Liver (tissue), 9 donors: ENCODE results near the gene LPGAT1. TPM values are rescaled to one million over a fixed set of nuclear protein-coding genes. Genes with fewer than 3 reads are reported as not detected.

Experiments
- DNase-seq: peaks from one replicate; pipeline ENCODE4 v3.0.0-alpha.2; 2017; ENCODE audit warnings: low spot score
- H3K27ac ChIP-seq, 2 donors: one replicate each; pipeline ENCODE4 v1.7.0; 2013; ENCODE audit warnings: inconsistent platforms in 2 of 2, low read length in 2 of 2, control low read depth in 1 of 2, low read depth in 1 of 2, mild to moderate bottlenecking in 1 of 2
- H3K27me3 ChIP-seq, 4 donors: one replicate each; pipeline versions ENCODE4 v1.6.1 to v1.7.0; 2013; ENCODE audit warnings: low read length in 3 of 4, inconsistent platforms in 1 of 4, mild to moderate bottlenecking in 1 of 4, moderate library complexity in 1 of 4; ENCODE audit not compliant: control insufficient read depth in 4 of 4, insufficient read depth in 4 of 4
- H3K36me3 ChIP-seq, 4 donors: one replicate each; pipeline versions ENCODE4 v1.6.1 to v1.7.0; 2013; ENCODE audit warnings: low read length in 3 of 4, mild to moderate bottlenecking in 3 of 4, low read depth in 1 of 4, moderate library complexity in 1 of 4; ENCODE audit not compliant: control insufficient read depth in 4 of 4, insufficient read depth in 3 of 4
- H3K4me1 ChIP-seq, 4 donors: one replicate each; pipeline versions ENCODE4 v1.6.1 to v1.7.0; 2013; ENCODE audit warnings: low read length in 3 of 4, mild to moderate bottlenecking in 3 of 4, moderate library complexity in 1 of 4; ENCODE audit not compliant: control insufficient read depth in 4 of 4, insufficient read depth in 4 of 4
- H3K4me3 ChIP-seq, 3 donors: one replicate each; pipeline versions ENCODE4 v1.6.1 to v1.7.0; 2013; ENCODE audit warnings: low read length in 3 of 3, control low read depth in 1 of 3, low read depth in 1 of 3, mild to moderate bottlenecking in 1 of 3
- H3K9ac ChIP-seq, 2 donors: one replicate each; pipeline ENCODE4 v1.7.0; 2013; ENCODE audit warnings: low read length in 2 of 2, mild to moderate bottlenecking in 2 of 2, moderate library complexity in 2 of 2, control low read depth in 1 of 2, low read depth in 1 of 2
- H3K9me3 ChIP-seq, 4 donors: one replicate each; pipeline versions ENCODE4 v1.6.1 to v1.7.0; 2013; ENCODE audit warnings: low read length in 3 of 4; ENCODE audit not compliant: control insufficient read depth in 4 of 4
- FOXA2 ChIP-seq: IDR thresholded peaks from 2 replicates; pipeline ENCODE4 v1.6.1; 2016; ENCODE audit warnings: antibody characterized with exemption
- GABPA ChIP-seq, 2 donors: IDR thresholded peaks in 1 of 2; conservative IDR thresholded peaks in 1 of 2; 2 replicates each; pipeline ENCODE4 v1.6.1; 2016; ENCODE audit warnings: antibody characterized with exemption in 2 of 2, mild to moderate bottlenecking in 1 of 2, moderate library complexity in 1 of 2
- JUND ChIP-seq, 2 donors: IDR thresholded peaks; 2 replicates each; pipeline ENCODE4 v1.6.1; 2016; ENCODE audit warnings: antibody characterized with exemption in 2 of 2
- REST ChIP-seq: IDR thresholded peaks from 2 replicates; pipeline ENCODE4 v1.6.1; 2016; ENCODE audit warnings: antibody characterized with exemption, mild to moderate bottlenecking
- RXRA ChIP-seq, 2 donors: IDR thresholded peaks; 2 replicates each; pipeline ENCODE4 v1.6.1; 2017 to 2018; ENCODE audit warnings: antibody characterized with exemption in 2 of 2, mild to moderate bottlenecking in 1 of 2
- SP1 ChIP-seq: IDR thresholded peaks from 2 replicates; pipeline ENCODE4 v1.6.1; 2018; ENCODE audit warnings: antibody characterized with exemption, mild to moderate bottlenecking
- TAF1 ChIP-seq: conservative IDR thresholded peaks from 2 replicates; pipeline ENCODE4 v1.6.1; 2016; ENCODE audit warnings: antibody characterized with exemption, mild to moderate bottlenecking
- WGBS: extraction: QIAGEN DNeasy Blood & Tissue Kit; methylation state at CpG from one replicate; pipeline ENCODE4 v1.1.7; 2013; 5-methylcytosine and 5-hydroxymethylcytosine counted together
- polyA plus RNA-seq, 2 donors: library from polyadenylated mRNA; stranded (reverse) in 1 of 2; unstranded in 1 of 2; fragments of 200-250 nt in 1 of 2; fragments of >200 nt in 1 of 2; fragmentation: Nextera tagmentation in 1 of 2; extraction: Ambion mirVana in 1 of 2; gene quantifications; one replicate each; pipeline versions ENCODE4 v1.2.1 to v1.2.3, GENCODE V29; 2013 to 2015
- total RNA-seq, 2 donors: library from RNA; depleted of rRNA; stranded (reverse); fragments of >200 nt; gene quantifications; one replicate each; pipeline ENCODE4 v1.2.3, GENCODE V29; 2014
- TF ChIP-seq, protein P1 (sequence below): IDR thresholded peaks from 2 replicates; pipeline ENCODE4 v1.6.1; 2016; ENCODE audit warnings: antibody characterized with exemption
- TF ChIP-seq, protein P2 (sequence below): fragments of 150-350 bp; IDR thresholded peaks from 2 replicates; pipeline ENCODE4 v1.5.1; 2017; ENCODE audit warnings: improper control_type of control experiment, low read depth, low read length; ENCODE audit not compliant: missing input control
- TF ChIP-seq, protein P3 (sequence below): IDR thresholded peaks from 2 replicates; pipeline ENCODE4 v1.6.1; 2016; ENCODE audit warnings: antibody characterized with exemption
- TF ChIP-seq, protein P4 (sequence below): IDR thresholded peaks from 2 replicates; pipeline ENCODE4 v1.6.1; 2016; ENCODE audit warnings: antibody characterized with exemption
- donor health status: healthy.
- donor health status: healthy.
- donor health status: healthy.
- donor health status: healthy.
- donor health status: healthy.

The LPGAT1 gene
- total and polyA plus RNA-seq, 4 donors, result 11.6 to 53.8 (median 32.2) TPM

DNA sequence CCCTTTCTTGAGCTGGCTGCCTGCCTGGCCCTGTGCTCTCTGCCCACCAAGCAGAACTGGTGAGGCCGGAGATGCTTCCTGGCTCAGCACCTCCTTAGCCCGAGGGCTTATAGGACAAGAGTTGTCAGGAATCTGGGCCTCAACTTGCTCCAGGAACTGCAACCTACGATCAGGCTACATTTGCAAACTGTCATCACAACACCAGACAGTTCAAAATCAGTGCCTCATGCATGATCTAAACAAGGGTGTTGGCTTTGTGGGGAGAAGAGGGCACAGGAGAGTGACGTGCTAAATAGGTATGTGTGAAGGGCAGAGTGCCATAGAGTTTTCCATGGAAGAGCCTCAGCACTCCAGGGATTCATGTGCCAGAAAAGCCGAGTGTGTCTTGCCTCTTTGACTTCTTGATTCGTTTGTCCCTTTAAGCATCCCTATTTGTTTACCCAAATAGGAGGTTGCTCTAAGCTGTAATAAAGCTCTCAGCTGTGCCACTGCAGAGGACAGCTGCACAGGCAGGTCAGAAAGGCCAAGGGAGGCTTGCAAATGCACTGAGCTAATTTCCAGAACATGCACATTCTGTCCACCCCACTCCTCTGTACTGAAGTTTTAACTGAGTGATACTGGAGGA is 125.0 kb downstream of the LPGAT1 start:
- Histone ChIP-seq H3K4me3 (no peak overlapping the region), H3K9me3 (no peaks in the 10 kb centered on the region), H3K4me1 (no peaks in the 10 kb centered on the region), H3K27ac (no peak overlapping the region), H3K9ac (no peak overlapping the region), H3K27me3 (no peaks in the 10 kb centered on the region), H3K36me3 (no peaks in the 10 kb centered on the region)
- TF ChIP-seq, protein P1, sequence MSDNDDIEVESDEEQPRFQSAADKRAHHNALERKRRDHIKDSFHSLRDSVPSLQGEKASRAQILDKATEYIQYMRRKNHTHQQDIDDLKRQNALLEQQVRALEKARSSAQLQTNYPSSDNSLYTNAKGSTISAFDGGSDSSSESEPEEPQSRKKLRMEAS, result no peak
- TF ChIP-seq GABPA (IDR thresholded peaks at IDR 0.05 in 1 of 2, conservative IDR thresholded peaks at IDR 0.05 in 1 of 2), result no peak
- TF ChIP-seq RXRA (IDR thresholded peaks at IDR 0.05), result no peak
- 78% methylated on average over 6 of the region's 6 CpGs for WGBS
- DNase-seq, result no peak

DNA sequence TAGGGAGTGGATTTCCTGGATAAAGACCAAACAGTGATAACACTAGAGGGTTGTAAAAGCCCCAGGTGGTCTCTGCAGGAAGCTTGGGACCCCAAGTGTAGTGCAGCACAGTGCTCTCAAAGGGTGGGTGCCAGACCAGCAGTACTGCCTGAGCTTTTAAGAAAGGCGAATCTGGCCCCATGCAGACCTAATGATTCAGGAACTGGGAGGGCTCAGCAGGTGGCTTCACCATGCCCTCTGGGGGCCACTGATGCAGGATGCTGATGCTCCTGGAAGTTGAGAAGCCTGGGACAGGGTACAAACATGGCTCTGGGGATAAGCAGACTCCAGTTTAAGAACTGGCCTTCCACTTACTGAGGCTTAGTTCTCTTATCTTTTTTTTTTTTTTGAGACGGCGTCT is 126.0 kb downstream of the LPGAT1 start:
- TF ChIP-seq SP1 (no peak), RXRA (IDR thresholded peaks at IDR 0.05) (no peak)
- TF ChIP-seq, protein P1, result no peak
- TF ChIP-seq, protein P2, sequence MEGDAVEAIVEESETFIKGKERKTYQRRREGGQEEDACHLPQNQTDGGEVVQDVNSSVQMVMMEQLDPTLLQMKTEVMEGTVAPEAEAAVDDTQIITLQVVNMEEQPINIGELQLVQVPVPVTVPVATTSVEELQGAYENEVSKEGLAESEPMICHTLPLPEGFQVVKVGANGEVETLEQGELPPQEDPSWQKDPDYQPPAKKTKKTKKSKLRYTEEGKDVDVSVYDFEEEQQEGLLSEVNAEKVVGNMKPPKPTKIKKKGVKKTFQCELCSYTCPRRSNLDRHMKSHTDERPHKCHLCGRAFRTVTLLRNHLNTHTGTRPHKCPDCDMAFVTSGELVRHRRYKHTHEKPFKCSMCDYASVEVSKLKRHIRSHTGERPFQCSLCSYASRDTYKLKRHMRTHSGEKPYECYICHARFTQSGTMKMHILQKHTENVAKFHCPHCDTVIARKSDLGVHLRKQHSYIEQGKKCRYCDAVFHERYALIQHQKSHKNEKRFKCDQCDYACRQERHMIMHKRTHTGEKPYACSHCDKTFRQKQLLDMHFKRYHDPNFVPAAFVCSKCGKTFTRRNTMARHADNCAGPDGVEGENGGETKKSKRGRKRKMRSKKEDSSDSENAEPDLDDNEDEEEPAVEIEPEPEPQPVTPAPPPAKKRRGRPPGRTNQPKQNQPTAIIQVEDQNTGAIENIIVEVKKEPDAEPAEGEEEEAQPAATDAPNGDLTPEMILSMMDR, result no peak
- Histone ChIP-seq H3K4me3 (no peak overlapping the region), H3K36me3 (no peaks in the 10 kb centered on the region), H3K9me3 (no peaks in the 10 kb centered on the region), H3K27me3 (no peaks in the 10 kb centered on the region), H3K27ac (no peak overlapping the region), H3K4me1 (no peaks in the 10 kb centered on the region), H3K9ac (no peak overlapping the region)
- no peak for DNase-seq
- 91% methylated on average over 3 of the region's 3 CpGs for WGBS

DNA sequence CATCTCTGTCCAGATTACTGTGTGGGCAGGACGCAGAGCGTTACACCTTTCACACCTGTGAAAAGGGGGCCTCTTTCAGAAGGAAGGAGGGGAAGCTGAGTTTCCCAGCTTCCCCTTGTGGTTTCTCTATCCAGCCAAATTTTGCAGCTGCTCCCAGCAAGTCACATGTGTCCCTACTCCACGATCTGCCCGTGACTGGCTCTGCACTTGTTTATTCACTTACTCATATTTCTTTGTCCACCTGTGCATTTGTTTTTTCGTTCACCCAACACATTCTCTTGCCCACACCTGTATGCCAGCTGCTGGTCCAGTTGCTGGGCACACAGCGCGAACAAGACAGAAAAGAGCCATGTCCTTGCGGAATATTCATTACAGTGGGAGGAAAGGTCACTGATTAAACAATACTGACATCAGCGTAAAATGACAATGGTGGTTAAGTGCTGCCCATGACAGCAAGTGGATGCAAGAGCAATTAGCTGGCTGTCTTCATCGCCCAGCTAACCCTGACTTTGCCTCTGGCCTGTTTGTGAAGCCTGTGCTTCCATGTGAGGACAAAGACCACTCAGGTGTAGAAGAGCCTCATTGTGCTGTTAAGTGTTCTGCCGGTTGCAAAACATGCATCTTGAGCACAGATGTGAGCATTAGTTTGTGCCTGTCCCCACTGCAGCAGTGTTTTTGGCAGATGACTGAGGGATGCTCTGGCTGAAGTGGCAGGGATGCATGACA is 126.6 kb downstream of the LPGAT1 start:
- no peak for TF ChIP-seq JUND (IDR thresholded peaks at IDR 0.05)
- TF ChIP-seq FOXA2, result no peak
- TF ChIP-seq, protein P3, sequence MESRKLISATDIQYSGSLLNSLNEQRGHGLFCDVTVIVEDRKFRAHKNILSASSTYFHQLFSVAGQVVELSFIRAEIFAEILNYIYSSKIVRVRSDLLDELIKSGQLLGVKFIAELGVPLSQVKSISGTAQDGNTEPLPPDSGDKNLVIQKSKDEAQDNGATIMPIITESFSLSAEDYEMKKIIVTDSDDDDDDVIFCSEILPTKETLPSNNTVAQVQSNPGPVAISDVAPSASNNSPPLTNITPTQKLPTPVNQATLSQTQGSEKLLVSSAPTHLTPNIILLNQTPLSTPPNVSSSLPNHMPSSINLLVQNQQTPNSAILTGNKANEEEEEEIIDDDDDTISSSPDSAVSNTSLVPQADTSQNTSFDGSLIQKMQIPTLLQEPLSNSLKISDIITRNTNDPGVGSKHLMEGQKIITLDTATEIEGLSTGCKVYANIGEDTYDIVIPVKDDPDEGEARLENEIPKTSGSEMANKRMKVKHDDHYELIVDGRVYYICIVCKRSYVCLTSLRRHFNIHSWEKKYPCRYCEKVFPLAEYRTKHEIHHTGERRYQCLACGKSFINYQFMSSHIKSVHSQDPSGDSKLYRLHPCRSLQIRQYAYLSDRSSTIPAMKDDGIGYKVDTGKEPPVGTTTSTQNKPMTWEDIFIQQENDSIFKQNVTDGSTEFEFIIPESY, result no peak
- no peak for TF ChIP-seq REST
- TF ChIP-seq, protein P4, sequence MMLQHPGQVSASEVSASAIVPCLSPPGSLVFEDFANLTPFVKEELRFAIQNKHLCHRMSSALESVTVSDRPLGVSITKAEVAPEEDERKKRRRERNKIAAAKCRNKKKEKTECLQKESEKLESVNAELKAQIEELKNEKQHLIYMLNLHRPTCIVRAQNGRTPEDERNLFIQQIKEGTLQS, result no peak
- TF ChIP-seq, protein P1, result no peak
- no peak for TF ChIP-seq TAF1

More for the DNA sequence above, 126.6 kb downstream of the LPGAT1 start:
- Histone ChIP-seq H3K36me3 (no peaks in the 10 kb centered on the region), H3K9ac (no peak overlapping the region), H3K4me1 (no peaks in the 10 kb centered on the region), H3K27me3 (no peaks in the 10 kb centered on the region), H3K27ac (no peak overlapping the region), H3K4me3 (no peak overlapping the region), H3K9me3 (no peaks in the 10 kb centered on the region)
- no peak for DNase-seq
- 81% methylated on average over 11 of the region's 11 CpGs for WGBS
